ENCODE results near the gene PAPPA2.

PAPPA2 gene

GRCh38 chr1:176521211-176521610, 58.2 kb downstream of the PAPPA2 start:
- no peak overlapping the region for H3K4me3 ChIP-seq (ENCODE audit: low read depth, low read length)
- DNase-seq (ENCODE audit: low read depth): no peak
- TF ChIP-seq CTCF (IDR thresholded peaks at IDR 0.05; ENCODE audit: control insufficient read depth, extremely low read depth, insufficient read depth): no peak

- no peak for TF ChIP-seq CTCF (IDR thresholded peaks at IDR 0.05; ENCODE audit: control insufficient read depth, extremely low read depth, insufficient read depth)
- H3K4me3 ChIP-seq (ENCODE audit: low read depth, low read length): no peak overlapping the region
- DNase-seq (ENCODE audit: low read depth): peak; percentile 28
These were observed 59.4 kb downstream of the PAPPA2 start for GRCh38 chr1:176522310-176522845.

GRCh38 chr1:176529395-176530090, 66.6 kb downstream of the PAPPA2 start:
- no peak for DNase-seq (ENCODE audit: low read depth)
- H3K4me3 ChIP-seq (ENCODE audit: low read depth, low read length): no peak overlapping the region
- TF ChIP-seq CTCF (IDR thresholded peaks at IDR 0.05; ENCODE audit: control insufficient read depth, extremely low read depth, insufficient read depth): no peak

- DNase-seq (ENCODE audit: low read depth): peak; percentile 34
These were observed 68.1 kb downstream of the PAPPA2 start for GRCh38 chr1:176531036-176531435.

GRCh38 chr1:176531921-176532897, 69.2 kb downstream of the PAPPA2 start:
- DNase-seq (ENCODE audit: low read depth): no peak
- no peak for TF ChIP-seq CTCF (IDR thresholded peaks at IDR 0.05; ENCODE audit: control insufficient read depth, extremely low read depth, insufficient read depth)
- no peak overlapping the region for H3K4me3 ChIP-seq (ENCODE audit: low read depth, low read length)

More at GRCh38 chr1:176531036-176531435, 68.1 kb downstream of the PAPPA2 start:
- TF ChIP-seq CTCF (IDR thresholded peaks at IDR 0.05; ENCODE audit: control insufficient read depth, extremely low read depth, insufficient read depth): no peak
- H3K4me3 ChIP-seq (ENCODE audit: low read depth, low read length): no peak overlapping the region

- no peak overlapping the region for H3K4me3 ChIP-seq (ENCODE audit: low read depth, low read length)
- DNase-seq (ENCODE audit: low read depth): no peak
- TF ChIP-seq CTCF (IDR thresholded peaks at IDR 0.05; ENCODE audit: control insufficient read depth, extremely low read depth, insufficient read depth): no peak
These were observed 70.0 kb downstream of the PAPPA2 start for GRCh38 chr1:176533020-176533419.

Measured in LNCaP clone FGC (cell line).